DMS114 treated with DMSO at 0.1 percent for 48 hours (cell line): ENCODE results near the gene TEDDM1.
A peak's percentile ranks its signal among the peaks of the same experiment; 100 is the strongest.

Experiments used
- DNase-seq: peaks from one replicate; lab custom pipeline; 2025; ENCODE audit not compliant: unreplicated experiment; lab: John Stamatoyannopoulos, UW

TEDDM1 gene

GRCh38 chr1:182407724-182408123, 7.3 kb upstream of the TEDDM1 start:
- DNase-seq: no peak

- no peak for DNase-seq
Observed at GRCh38 chr1:182406012-182406411, 5.5 kb upstream of the TEDDM1 start.

- DNase-seq: no peak
Observed at GRCh38 chr1:182405578-182405977, 5.1 kb upstream of the TEDDM1 start.

- no peak for DNase-seq
Observed at GRCh38 chr1:182404781-182405180, 4.3 kb upstream of the TEDDM1 start.

GRCh38 chr1:182397653-182398393, 2.6 kb downstream of the TEDDM1 start:
- no peak for DNase-seq

- no peak for DNase-seq
Observed at GRCh38 chr1:182395906-182396305, 4.6 kb downstream of the TEDDM1 start.

GRCh38 chr1:182394055-182394775, 6.3 kb downstream of the TEDDM1 start:
- DNase-seq: no peak

GRCh38 chr1:182392050-182393028, 8.1 kb downstream of the TEDDM1 start:
- no peak for DNase-seq

GRCh38 chr1:182391362-182392049, 9.0 kb downstream of the TEDDM1 start, which contains the start of gene GLUL:
GLUL (minus strand) TSS chr1:182391790; CDS start chr1:182388737, 3,053 bp downstream.
- peak; percentile 57 for DNase-seq

- DNase-seq: no peak
Observed at GRCh38 chr1:182391028-182391361, 9.5 kb downstream of the TEDDM1 start.

GRCh38 chr1:182389619-182390047, 10.8 kb downstream of the TEDDM1 start:
- no peak for DNase-seq

- no peak for DNase-seq
Observed at GRCh38 chr1:182388392-182389134, 11.9 kb downstream of the TEDDM1 start.

- DNase-seq: no peak
Observed at GRCh38 chr1:182387566-182387965, 12.9 kb downstream of the TEDDM1 start.

- DNase-seq: no peak
Observed at GRCh38 chr1:182386980-182387379, 13.5 kb downstream of the TEDDM1 start.

- no peak for DNase-seq
Observed at GRCh38 chr1:182385885-182386853, 14.3 kb downstream of the TEDDM1 start.

- DNase-seq: no peak
Observed at GRCh38 chr1:182384387-182384960, 16.0 kb downstream of the TEDDM1 start.

GRCh38 chr1:182383934-182384333, 16.5 kb downstream of the TEDDM1 start:
- DNase-seq: no peak

- no peak for DNase-seq
Observed at GRCh38 chr1:182383037-182383661, 17.3 kb downstream of the TEDDM1 start.
